Peyer's patch (tissue), 4 donors: ENCODE data around the gene PCSK2. TPM values are rescaled to one million over a fixed set of nuclear protein-coding genes. Genes with fewer than 3 reads are reported as not detected.

Experiments used
- DNase-seq, 3 donors: peaks; one replicate each; pipeline ENCODE4 v3.0.0-alpha.2; 2017 to 2019
- H3K27ac ChIP-seq, 4 donors: fragments of 200-600 bp; sonication (generic); one replicate each; pipeline ENCODE4 v1.5.1; 2016 to 2019
- H3K27me3 ChIP-seq, 2 donors: fragments of 200-600 bp; sonication (generic); one replicate each; pipeline ENCODE4 v1.5.1; 2019
- H3K36me3 ChIP-seq, 3 donors: fragments of 200-600 bp; sonication (generic); one replicate each; pipeline ENCODE4 v1.5.1; 2016 to 2019
- H3K4me1 ChIP-seq, 4 donors: fragments of 200-600 bp; sonication (generic); one replicate each; pipeline ENCODE4 v1.5.1; 2016 to 2019
- H3K4me3 ChIP-seq, 4 donors: fragments of 200-600 bp; sonication (generic); 1 replicate in 3 of 4; 2 replicates in 1 of 4; pipeline ENCODE4 v1.5.1; 2016 to 2019; ENCODE audit warnings: mild to moderate bottlenecking in 1 of 4
- H3K9me3 ChIP-seq, 4 donors: fragments of 200-600 bp; sonication (generic); one replicate each; pipeline ENCODE4 v1.5.1; 2016 to 2019; ENCODE audit warnings: mild to moderate bottlenecking in 1 of 4
- CTCF ChIP-seq, 6 experiments: fragments of 450-650 bp in 4 of 6; fragments of 200-600 bp in 2 of 6; sonication (generic) in 1 of 6; IDR thresholded peaks; one replicate each; pipeline ENCODE4 v1.5.1; 2017 to 2019; ENCODE audit warnings: antibody characterized with exemption in 6 of 6, mild to moderate bottlenecking in 3 of 6, moderate library complexity in 1 of 6
- POLR2A ChIP-seq, 2 donors: fragments of 450-650 bp; IDR thresholded peaks; one replicate each; pipeline ENCODE4 v1.5.1; 2017; ENCODE audit warnings: antibody characterized with exemption in 2 of 2, mild to moderate bottlenecking in 2 of 2, moderate library complexity in 2 of 2
- total RNA-seq, 4 donors: library from RNA; depleted of rRNA; stranded (reverse); fragments of >200 nt; gene quantifications; one replicate each; pipeline ENCODE4 v1.1.0, GENCODE V29; 2016

Gene PCSK2
- total RNA-seq, 4 donors from 2014 or later = 0.18 to 0.80 (median 0.57) TPM; not detected in 1

GRCh38 chr20:17372806-17373440, 146.1 kb downstream of the PCSK2 start:
- Histone ChIP-seq H3K36me3 (no peaks in the 10 kb centered on the region), H3K4me1 (no peaks in the 10 kb centered on the region), H3K27me3 (no peaks in the 10 kb centered on the region), H3K4me3 (no peak overlapping the region), H3K27ac (no peak overlapping the region), H3K9me3 (no peaks in the 10 kb centered on the region)
- no peak for DNase-seq
- TF ChIP-seq CTCF (IDR thresholded peaks at IDR 0.05) = no peak
- no peak for TF ChIP-seq POLR2A (IDR thresholded peaks at IDR 0.05)

- Histone ChIP-seq H3K4me1 (no peaks in the 10 kb centered on the region), H3K27me3 (no peaks in the 10 kb centered on the region), H3K27ac (no peak overlapping the region), H3K36me3 (no peaks in the 10 kb centered on the region), H3K4me3 (no peak overlapping the region), H3K9me3 (no peaks in the 10 kb centered on the region)
- no peak for DNase-seq
- TF ChIP-seq POLR2A (IDR thresholded peaks at IDR 0.05) (no peak), CTCF (IDR thresholded peaks at IDR 0.05) (no peak)
These were observed 147.2 kb downstream of the PCSK2 start for GRCh38 chr20:17374086-17374485.

GRCh38 chr20:17376031-17376430, 149.2 kb downstream of the PCSK2 start:
- Histone ChIP-seq H3K9me3 (no peaks in the 10 kb centered on the region), H3K4me1 (no peaks in the 10 kb centered on the region), H3K27me3 (no peaks in the 10 kb centered on the region), H3K27ac (no peak overlapping the region), H3K4me3 (no peak overlapping the region), H3K36me3 (no peaks in the 10 kb centered on the region)
- no peak for TF ChIP-seq CTCF (IDR thresholded peaks at IDR 0.05)
- no peak for TF ChIP-seq POLR2A (IDR thresholded peaks at IDR 0.05)
- no peak for DNase-seq

- H3K27me3 ChIP-seq = no peaks in the 10 kb centered on the region
- H3K4me1 ChIP-seq = no peaks in the 10 kb centered on the region
- H3K36me3 ChIP-seq = no peaks in the 10 kb centered on the region
- no peaks in the 10 kb centered on the region for H3K9me3 ChIP-seq
- TF ChIP-seq POLR2A (IDR thresholded peaks at IDR 0.05) (no peak), CTCF (IDR thresholded peaks at IDR 0.05) (no peak)
- no peak for DNase-seq
- no peak overlapping the region for H3K4me3 ChIP-seq
- no peak overlapping the region for H3K27ac ChIP-seq
These were observed 150.4 kb downstream of the PCSK2 start for GRCh38 chr20:17377231-17377630.

- no peak overlapping the region for H3K27ac ChIP-seq
- H3K27me3 ChIP-seq = no peaks in the 10 kb centered on the region
- no peaks in the 10 kb centered on the region for H3K9me3 ChIP-seq
- DNase-seq = no peak
- TF ChIP-seq POLR2A (IDR thresholded peaks at IDR 0.05) = no peak
- TF ChIP-seq CTCF (IDR thresholded peaks at IDR 0.05) = no peak
- no peaks in the 10 kb centered on the region for H3K4me1 ChIP-seq
- no peaks in the 10 kb centered on the region for H3K36me3 ChIP-seq
- H3K4me3 ChIP-seq = no peak overlapping the region
These were observed 152.8 kb downstream of the PCSK2 start for GRCh38 chr20:17379651-17380050.

- H3K27ac ChIP-seq = no peak overlapping the region
- H3K4me3 ChIP-seq = no peak overlapping the region
- H3K36me3 ChIP-seq = no peaks in the 10 kb centered on the region
- no peaks in the 10 kb centered on the region for H3K4me1 ChIP-seq
- H3K9me3 ChIP-seq = no peaks in the 10 kb centered on the region
- no peak for DNase-seq
- no peaks in the 10 kb centered on the region for H3K27me3 ChIP-seq
- TF ChIP-seq CTCF (IDR thresholded peaks at IDR 0.05) = no peak
- TF ChIP-seq POLR2A (IDR thresholded peaks at IDR 0.05) = no peak
These were observed 154.0 kb downstream of the PCSK2 start for GRCh38 chr20:17380801-17381200.
